HG03354 (cell line): Measurements from ENCODE around the gene YEATS2.

Experiments used
- ATAC-seq: cut with Tn5 transposase; IDR thresholded peaks from one replicate; pipeline ENCODE4 v1.9.1; 2021; ENCODE audit warnings: mild to moderate bottlenecking; ENCODE audit not compliant: unreplicated experiment, poor library complexity, severe bottlenecking

The YEATS2 gene

DNA sequence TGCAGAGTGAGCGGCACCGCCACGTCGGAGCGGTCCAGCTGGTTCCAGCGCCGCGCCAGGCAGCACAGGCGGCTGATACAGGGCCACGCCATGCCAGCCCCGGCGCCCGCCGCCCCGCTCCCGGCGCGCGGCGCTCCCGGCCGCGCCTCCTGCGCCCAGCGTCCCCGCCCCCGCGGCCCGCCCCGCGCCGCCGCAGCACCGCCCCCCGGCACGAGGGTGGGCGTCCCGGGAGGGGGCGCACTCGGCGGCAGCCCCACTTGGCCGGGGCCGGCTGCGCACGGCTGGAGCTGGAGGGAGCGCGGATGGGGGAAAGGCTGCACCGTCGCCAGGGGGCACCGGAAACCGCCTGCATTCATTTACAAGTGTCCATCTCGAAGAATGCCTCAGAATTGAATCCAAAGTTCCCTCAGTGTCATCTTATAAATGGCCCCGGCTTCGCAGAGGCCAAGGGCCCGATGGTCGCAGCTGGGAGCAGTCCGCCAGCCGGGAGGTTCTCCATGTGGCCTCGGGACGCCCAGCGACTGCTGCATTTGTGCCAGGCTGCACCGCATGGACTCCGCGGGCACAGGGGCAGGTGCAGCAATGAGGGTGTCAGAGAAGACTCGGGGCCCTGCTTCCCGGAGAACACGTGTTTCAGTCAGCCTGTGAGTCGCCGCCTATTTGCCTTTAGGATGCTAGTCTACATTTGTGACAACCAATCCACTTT, 128.0 kb downstream of the YEATS2 start, which contains the start of gene MAP6D1:
Gene MAP6D1 (minus strand): TSS at position 122 of the 706 bp plus-strand sequence. CDS start 30 bp downstream, at position 92.
- peak; percentile 68 for ATAC-seq

DNA sequence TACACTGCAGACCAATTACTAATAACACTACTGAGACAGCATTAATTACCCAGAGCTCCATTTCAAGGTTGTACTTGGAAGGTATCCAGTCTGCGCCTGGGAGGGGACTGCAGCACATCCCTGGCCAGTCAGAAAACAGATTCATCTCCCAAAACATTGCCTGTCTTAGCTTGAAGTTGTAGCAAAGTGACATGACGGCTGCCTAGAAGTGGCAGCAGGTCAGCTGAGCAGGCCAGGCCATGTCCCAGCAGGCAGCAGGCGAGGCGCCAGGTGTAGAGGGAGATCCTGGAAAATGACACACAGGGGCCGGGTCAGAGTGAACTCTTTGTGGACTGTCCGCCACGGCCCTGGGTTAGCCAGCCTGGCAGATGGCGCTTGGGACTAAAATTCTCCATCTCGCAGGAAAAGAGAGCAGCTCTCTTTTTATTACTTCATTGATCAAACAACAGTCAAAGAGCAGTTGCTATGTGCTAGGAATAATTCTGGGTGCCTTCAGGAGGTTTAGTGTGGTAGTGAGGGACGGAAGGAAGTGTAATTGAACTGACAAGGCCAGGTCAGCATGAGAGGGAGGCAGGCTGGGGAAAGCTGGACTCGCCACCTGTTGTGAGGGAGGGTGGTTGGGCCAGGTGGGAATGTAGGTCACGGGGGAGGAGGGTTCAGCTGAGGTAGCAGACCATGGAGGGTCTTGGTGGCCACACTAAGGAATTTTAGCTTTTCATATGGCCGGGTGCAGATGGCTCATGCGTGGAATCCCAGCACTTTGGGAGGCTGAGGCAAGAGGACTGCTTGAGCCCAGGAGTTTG, 129.1 kb downstream of the YEATS2 start:
- ATAC-seq: no peak

DNA sequence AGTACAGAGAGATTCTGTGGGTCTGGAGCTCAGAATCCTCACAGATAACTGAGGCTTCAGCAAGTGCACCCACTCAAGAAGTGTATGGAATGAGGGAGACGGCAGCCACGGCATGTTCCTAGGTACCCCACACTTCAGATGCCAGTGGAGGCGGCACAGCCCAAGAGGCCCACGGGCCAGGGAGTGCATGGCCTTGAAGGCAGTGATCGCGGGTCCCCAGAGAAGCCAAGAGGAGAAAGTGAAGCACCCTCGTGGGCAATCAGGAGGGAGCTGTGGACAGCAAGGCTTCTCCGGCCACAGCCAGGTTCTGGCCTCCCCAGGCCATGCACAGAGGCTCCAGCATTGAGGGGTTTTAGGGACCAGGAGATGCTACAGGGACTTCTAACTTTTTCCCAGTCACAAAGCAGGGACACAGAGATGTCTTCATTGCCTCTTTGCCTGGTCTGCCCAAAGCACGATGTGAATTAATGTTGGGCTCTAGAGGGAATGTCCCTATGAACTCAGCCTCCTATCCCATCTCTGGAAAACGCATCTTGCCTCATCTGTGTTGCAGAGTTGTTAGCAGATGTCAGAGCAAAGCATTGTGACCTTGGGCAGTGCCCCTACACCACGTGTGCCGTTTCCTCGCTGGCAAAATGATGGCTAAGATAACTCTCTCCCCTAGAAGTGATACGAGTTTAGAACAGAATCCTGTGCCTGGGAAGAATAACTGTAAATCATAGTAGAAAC, 130.4 kb downstream of the YEATS2 start:
- ATAC-seq: no peak

DNA sequence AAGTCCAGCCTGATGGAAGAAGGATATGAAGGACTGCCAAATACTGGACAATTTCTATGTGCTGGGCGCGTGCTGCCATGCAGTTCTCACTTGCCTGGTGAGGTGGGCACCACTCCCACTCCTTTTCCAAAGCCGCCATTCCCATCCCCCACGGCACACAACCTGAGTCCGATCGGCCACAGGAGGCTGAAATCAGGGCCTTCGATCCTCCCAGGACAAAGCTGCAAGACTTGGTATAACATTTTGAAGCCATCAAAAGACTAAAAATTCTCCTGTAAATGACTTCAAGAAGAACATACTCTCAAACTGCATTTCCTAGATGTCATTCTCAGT, 130.9 kb downstream of the YEATS2 start:
- no peak for ATAC-seq

DNA sequence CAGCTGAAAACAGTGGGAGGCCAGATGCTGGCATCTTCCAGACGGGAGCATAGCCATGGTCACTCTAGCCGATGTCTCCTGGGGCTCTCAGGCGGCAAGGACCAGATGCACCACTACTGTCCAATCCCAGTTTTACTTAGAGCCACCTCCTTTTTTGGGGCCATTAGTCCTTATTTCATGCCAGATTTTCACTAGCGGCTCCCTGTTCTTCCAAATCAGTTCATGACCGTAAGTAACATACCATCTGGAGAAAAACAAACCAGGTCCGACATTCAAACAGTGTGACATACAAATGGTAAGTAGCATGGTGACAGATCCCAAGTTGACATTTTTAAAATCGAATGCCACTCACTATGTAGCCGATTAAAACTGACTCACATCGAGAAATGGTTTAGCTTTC, 131.9 kb downstream of the YEATS2 start:
- ATAC-seq: no peak

DNA sequence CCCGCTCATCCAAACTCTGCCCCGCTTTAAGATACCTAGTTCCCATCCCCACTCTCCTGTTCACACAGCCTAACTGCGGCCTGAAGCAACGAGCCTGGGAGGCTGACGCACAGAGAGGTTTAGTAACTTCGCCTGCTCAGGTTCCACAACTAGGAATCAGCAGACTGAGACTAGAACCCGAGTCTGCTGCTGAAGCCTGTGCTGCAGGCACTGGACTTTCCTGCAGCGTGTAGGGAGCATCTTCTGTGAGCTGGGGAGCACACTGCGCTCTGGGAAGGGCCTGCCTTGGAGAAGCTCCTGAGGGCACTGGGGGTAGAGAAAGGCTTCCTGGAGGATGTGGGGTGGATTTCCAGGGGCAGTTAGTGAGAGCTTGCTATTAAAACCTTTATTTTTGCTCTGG, 132.6 kb downstream of the YEATS2 start:
- no peak for ATAC-seq

DNA sequence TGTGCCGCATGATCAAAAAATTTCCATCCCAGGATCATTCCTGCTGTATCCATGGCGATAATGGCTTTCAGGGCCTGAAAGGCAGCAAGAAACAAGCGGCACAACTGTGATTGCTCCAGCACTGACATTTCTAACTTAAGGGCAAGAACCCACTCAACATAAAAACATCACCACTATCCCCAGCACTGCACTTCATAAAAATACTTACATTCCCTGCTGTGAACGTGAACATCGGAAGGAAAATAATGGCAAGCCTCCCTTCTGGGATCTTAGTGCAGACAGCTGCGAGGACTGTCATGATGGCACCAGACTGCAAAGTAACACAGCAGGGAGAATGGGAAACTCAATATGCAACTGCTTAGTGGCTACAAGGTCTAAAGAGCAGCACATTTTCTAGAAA, 135.9 kb downstream of the YEATS2 start:
- ATAC-seq: no peak

DNA sequence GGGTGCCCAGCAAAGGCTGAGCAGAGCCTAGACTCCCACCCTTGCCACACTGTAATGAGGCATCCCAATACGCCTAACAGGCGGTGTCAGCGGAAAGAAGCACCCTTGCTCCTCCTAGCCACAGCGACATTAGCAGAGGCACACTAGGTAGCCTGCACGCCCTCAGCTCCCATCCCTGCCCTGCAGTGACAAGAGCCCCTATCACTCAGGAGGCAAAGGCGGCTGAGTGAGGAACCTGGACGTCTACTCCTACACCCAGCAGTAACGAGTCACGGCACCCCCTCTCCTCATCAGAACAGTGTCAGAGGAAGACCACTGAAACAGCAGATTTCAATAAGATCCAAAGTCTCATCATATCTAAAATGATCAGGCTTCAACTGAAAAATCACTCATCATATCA, 139.8 kb downstream of the YEATS2 start:
- ATAC-seq: no peak

DNA sequence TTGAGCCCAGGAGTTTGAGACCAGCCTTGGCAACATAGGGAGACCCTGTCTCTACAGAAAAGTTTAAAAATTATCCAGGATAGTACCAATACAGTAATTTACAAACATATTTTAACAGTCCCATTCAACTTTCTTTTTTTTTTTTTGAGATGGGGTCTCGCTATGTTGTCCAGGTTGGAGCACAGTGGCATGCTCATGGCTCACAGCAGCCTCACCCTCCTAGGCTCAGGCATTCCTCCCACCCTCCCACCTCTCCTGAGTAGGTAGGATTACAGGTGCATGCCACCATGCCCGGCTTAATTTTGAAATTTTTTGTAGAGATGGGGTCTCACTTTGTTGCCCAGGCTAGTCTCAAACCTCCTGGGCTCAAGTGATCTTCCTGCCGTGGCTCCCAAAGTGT, 140.3 kb downstream of the YEATS2 start:
- no peak for ATAC-seq

DNA sequence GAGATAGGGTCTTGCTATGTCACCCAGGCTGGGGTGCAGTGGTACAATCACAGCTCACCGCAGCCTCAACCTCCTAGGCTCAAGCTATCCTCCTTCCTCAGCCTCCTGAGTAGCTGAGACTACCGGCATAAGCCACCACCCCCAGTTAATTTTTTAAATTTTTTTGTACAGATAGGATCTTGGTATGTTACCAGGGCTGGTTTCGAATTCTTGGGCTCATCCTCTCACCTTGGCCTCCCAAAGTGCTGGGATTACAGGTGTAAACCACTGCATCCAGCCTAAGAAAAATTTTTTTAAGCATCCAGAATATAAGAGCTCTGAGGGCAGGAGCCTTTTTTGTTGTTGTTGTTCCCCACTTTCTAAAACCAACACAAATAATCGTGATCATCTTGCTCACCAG, 142.2 kb downstream of the YEATS2 start:
- ATAC-seq: no peak

DNA sequence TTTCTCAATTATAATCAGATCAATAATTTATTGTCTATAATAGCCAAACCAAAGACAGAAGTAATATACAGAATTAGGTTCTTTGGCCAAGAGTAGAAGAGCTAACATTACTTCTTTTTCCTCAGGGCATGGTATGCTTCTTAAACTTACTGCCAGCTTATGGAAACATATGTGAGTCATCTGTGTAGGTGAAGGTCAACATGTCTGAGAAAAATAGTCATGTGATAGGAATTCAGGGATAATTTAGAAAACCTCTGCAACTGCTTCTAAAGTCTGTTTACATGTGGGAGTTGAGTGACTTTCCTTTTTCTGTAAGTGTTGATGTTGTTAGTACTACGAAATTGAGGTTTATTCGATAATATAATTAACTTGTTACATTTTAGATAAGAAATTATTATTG, 147.0 kb downstream of the YEATS2 start:
- ATAC-seq: no peak

DNA sequence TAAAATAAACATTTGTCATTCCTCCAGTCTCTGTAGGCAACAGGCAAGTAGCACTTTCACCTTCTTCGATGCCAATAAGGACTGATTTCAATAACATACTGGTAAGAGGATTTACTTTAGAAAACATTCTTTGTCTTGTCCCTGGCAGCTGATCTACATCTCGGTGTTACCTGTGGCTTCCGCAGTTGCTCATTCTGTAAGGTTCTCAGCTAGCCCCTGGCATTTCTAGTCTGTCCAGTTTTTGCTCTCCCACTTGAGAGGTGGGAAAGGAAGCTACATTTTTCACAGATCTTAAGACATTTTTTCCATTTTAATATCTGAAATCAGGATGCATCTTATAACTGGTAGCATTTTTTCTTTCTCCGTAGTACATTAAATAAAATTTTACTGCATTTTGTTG, 147.5 kb downstream of the YEATS2 start:
- ATAC-seq: no peak

DNA sequence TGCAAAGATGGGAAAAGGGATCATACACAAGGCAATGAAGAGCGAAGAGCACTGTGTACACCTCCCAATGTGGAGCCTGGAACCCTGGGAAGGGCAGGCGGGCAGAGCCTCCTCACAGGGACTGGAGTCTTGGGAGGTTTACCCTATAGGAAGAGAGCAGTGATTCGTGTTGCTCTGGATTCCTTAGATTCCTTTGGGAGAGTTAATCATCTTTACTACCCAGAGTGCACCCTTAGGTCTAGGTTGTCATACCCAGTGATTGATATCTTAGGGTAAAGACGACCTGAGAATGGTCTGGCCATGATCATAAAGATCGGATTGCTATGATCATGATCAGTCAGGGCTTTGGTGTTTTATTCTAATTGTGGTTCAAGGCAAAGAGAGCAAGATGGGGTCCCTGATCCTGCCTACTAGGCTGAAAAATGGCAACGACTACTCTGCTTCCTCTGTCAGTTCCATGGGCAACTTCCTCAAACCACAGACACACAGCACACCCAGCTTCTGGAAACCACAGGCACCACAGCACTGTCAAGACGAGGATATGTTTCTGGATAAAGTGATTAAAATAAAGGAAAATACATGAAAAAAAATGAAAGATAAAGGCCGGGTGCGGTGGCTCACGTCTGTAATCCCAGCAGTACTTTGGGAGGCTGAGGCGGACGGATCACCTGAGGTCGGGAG, 148.2 kb downstream of the YEATS2 start:
- no peak for ATAC-seq

DNA sequence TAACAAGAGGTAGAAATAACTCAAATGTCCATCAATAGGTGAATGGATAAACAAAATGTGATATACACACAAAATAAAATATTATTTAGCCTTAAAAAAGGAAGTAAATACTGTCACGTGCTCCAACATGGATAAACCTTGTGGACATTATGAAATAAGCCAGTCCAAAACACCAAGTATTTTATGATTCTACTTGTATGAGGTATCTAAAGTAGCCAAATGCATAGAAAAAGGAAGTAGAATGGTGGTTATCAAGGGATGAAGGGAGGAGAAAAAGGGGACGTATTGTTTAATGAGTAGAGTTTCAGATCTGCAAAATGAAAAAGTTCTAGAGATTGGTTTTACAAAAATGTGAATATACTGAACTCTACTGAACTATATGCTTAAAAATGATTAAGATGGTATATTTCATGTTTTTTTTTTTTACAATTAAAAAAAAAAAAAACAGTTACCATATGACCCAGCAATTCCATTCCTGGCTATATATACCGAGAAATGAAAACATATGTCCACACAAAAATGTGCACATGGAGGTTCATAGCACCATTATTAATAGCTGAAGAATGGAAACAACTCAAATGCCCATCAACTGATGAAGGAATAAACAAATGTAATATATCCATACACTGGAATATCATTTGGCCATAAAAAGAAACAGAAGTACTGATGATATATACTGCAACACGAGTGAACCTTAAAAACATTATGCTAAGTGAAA, 156.9 kb downstream of the YEATS2 start:
- no peak for ATAC-seq

DNA sequence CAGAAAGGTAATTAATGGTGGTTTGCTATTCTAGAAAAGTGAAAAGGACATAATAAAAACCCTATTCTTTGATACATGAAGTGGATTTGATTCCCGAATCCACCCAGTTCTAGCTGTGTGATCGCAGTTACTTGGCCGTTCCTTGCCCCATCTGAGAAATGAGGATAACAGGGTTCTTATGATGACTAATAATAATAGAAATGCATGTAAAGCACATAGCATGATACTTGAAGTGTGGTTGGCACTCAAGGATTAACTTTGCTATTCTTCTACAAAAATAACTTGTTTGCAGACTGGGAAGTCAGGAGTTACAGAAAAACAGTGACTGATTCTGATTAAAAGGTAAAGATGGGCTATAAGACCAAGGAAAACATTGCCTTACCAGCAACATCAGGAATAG, 160.3 kb downstream of the YEATS2 start:
- ATAC-seq: no peak
